ENCODE data around the gene CDK7.

GRCh38 chr5:69209602-69210001, 25.1 kb upstream of the CDK7 start:
- TF ChIP-seq CTCF (IDR thresholded peaks at IDR 0.05) (no peak), POLR2A (IDR thresholded peaks at IDR 0.05) (no peak)

Data from adrenal gland (tissue), 5 donors.